GM10266 (cell line): ENCODE measurements around the gene PCDHGC3.

Source experiments
- DNase-seq: peaks from one replicate; pipeline ENCODE4 v3.0.0; 2012; ENCODE audit errors: extremely low spot score
- CTCF ChIP-seq: IDR thresholded peaks from 2 replicates; pipeline ENCODE4 v1.5.1; 2012; ENCODE audit warnings: mild to moderate bottlenecking, low read depth; ENCODE audit not compliant: control insufficient read depth, insufficient read depth; ENCODE audit errors: missing control alignments

The PCDHGC3 gene

GRCh38 chr5:141524604-141525597 lies 49.1 kb downstream of the PCDHGC3 start:
- DNase-seq, result peak; percentile 65
- peak; percentile 98 for TF ChIP-seq CTCF

GRCh38 chr5:141525653-141526052 lies 49.9 kb downstream of the PCDHGC3 start:
- DNase-seq, result no peak
- TF ChIP-seq CTCF, result no peak

- DNase-seq, result no peak
- no peak for TF ChIP-seq CTCF
Measured at GRCh38 chr5:141527426-141527825, 51.7 kb downstream of the PCDHGC3 start.
